Endothelial cell of hepatic sinusoid (primary cell): ENCODE data around the gene MRTFA.
"Not testable (repeated sequence)": the region's sequence is repeated elsewhere in the genome, so short reads cannot be mapped to it uniquely, and the experiment has no call there.

Experiments used
- in situ Hi-C: cut with HindIII; loops from 2 replicates; pipeline ENCODE4 v1.10.0; 2017; ENCODE audit warnings: low sequenced_read_pairs

The MRTFA gene

DNA sequence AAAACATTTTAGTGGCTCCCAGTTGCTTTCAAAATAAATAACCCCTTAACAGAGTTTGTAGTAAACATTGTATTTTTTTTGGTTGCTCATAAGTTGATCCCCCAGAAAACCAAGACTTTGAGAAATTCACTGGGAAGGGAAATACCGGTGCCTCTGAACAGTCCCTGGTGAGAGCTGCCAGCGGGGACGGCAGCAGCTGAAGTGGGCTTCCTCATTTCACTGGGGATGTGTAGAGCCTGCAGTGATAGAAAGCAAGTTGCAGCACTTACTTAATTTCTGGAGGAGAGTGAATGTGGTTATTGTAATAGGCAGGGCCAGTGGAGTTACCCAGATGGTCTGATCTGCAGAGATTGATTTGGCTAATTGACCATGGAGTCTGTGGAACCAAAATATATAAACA is 24.2 kb upstream of the MRTFA start:
- in situ Hi-C loops = no loop called here

DNA sequence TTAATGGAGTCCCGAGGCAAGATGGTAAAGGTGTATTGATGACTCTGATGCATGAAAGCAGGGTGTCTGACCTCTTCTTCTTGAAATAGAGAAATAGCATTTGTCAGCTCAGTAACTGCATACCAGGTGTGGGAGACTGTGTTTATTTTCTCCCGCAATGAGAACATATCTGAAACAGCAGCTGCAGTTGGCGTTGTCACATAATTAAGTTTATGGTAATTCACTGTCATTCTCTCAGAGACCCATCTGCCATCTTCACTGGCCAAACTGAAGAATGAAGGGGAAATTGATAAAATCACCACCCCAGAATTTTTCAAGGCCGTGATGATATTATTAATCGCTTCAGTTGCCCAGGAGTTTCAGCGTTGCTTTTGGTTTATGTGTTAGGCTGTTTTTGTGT is 22.6 kb upstream of the MRTFA start:
- in situ Hi-C loops = no loop called here

DNA sequence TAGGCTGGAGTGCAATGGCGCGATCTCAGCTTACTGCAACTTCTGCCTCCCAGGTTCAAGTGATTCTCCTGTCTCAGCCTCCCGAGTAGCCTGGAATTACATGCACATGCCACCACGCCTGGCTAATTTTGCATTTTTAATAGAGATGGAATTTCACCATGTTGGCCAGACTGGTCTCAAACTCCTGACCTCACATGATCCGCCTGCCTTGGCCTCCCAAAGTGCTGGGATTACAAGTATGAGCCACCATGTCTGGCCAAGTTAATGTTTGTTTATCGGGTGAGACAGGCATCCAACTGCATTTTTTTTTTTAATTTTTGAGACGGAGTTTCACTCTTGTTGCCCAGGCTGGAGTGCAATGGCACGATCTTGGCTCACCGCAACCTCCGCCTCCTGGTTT is 20.1 kb upstream of the MRTFA start:
- in situ Hi-C loops = not testable (repeated sequence)

DNA sequence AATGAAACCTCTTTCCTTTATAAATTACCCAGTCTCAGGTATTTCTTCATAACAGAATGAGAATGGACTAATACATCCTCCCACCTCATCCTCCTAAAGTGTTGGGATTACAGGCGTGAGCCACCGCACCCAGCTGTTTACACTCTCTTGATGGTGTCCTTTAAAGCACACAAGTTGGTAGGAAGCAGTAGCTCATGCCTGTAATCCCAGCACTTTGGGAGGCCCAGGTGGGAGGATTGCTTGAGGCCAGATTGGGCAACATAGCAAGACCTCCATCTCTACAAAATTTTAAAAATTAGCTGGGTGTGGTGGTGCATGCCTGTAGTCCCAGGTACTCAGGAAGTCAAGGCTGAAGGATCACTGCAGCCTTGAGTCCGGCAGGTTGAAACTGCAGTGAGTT is 19.4 kb upstream of the MRTFA start:
- in situ Hi-C loops = not testable (repeated sequence)

DNA sequence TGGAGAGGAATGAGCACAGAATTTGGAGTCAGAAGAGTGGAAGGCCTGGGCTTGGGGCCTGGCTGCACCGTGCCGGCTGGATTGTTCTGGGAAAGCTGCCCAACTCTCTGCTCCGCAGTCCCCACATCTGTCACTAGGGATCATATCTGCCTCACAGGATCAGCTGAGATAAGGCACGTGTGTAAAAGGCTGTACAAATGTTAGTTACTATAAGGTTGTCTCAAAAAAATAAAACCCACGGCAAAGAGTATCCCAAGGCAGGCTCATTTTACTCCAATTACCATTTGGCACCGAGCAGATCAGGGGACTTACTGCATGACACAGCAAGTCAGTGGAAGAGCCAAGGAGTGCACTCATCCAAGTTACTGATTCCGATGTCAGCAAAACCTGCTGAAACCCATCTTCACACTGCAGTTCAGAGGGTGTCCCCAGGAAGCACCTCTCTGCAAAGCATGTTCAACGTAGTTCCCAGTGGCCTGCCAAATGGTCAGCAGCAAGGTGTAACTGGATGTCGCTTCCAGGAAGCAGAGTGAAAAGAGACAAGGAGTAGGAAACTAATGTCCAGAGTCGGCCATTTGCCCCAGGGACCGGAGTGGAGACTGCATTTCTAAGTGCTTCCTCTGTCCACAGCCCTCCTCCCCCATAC is 18.1 kb upstream of the MRTFA start:
- in situ Hi-C loops = no loop called here

DNA sequence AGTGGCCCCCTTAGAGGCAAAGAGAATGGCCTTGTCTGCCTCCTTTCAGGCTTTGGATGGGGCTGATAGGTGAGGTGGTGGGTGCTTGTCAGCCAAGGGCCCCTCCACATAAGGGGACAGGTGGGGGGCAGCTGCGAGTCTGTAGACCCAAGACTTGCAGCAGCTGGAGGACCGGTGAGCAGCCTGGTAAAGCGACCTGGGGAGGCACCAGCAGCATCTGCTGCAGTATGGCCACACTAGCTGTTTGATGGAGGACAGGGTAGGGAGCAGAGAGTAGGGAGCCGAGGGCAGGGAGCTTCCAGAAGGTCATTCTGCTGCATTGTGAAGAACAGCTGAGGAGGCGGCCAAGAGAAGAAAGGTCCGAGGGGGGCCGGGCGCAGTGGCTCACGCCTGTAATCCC is 16.8 kb upstream of the MRTFA start:
- in situ Hi-C loops = no loop called here

DNA sequence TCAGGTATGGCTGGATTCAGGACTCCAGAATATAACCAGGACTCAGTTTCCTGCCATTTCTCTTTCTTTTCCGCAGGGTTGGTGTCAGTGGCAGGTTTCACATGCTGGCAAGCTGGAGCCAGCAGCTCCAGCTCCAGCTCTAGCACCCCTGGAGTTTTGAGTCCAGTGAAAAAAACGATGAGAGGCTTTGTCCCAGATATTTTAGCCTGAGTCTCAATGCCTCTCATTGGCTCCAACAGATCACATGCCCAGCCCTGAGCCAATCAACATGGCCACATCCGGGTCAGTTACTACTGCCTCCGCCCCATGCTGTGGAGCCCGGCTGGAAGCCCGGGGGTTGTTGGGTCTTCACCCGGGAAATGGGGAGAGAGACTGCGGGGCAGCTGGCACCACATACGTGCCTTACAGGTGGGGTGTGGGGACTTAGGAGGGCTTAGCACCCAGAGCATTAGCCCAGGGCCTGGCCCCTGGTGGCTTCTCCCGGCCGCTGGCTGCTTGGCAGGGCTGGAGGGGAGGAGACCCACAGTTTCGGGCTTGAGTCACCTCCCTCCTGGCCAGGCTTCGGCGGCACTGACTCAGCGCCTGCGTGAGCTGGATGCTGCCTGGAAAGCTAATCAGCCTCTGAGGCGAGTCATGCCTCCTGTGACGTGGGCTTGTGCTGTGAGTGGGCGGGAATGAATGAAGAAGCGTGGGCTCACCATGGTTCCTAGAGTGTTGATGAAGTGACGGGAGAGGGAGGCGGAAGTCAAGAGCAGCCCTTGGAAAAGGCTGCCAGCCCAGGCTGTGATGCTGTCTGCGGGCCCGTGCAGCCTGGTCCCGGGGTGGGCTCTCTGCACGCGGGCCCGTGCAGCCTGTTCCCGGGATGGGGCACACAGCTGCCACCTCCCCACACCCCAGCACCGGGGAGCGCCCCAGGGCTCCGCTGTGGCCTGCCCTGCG is 15.3 kb upstream of the MRTFA start:
- in situ Hi-C loops = no loop called here

DNA sequence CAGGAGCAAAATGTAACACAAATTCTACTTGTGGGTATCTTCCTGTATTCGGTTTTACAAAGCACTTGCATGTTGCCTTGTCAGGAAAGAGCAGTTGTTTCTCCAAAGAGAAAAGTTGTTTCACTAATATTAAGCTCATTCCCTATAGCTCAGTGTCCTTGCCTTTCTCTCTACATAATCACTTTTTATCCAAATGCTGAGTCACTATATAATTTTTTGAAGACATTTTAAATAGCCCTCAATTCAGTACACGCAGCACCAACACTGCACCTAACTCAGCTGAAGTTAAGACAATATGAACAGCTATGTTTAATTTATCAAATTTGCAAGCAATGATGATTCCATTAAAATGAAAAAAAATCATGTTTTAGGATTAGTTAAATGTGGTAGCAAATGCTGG is 14.5 kb upstream of the MRTFA start:
- in situ Hi-C loops = no loop called here

DNA sequence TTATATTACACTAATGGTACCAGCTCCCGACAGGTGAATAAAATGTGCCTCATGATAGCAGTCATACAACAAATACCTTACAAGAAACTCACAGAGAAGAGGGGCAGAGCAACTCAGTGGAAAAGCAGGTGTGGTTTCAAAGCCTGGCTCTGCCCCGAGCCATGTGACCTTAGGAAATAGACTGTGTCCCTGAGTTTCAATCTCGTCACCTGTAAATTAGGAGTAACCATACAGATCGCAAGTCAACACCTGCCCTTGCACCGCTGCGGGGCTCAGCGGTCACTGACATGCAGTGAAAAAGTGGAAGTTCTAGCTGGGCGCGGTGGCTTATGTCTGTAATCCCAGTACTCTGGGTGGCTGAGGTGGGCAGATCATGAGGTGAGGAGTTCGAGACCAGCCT is 11.9 kb upstream of the MRTFA start:
- in situ Hi-C loops = loop anchor here (25.0 kb wide), 1 partner anchor 211 kb away; no protein-coding TSS in a partner anchor

DNA sequence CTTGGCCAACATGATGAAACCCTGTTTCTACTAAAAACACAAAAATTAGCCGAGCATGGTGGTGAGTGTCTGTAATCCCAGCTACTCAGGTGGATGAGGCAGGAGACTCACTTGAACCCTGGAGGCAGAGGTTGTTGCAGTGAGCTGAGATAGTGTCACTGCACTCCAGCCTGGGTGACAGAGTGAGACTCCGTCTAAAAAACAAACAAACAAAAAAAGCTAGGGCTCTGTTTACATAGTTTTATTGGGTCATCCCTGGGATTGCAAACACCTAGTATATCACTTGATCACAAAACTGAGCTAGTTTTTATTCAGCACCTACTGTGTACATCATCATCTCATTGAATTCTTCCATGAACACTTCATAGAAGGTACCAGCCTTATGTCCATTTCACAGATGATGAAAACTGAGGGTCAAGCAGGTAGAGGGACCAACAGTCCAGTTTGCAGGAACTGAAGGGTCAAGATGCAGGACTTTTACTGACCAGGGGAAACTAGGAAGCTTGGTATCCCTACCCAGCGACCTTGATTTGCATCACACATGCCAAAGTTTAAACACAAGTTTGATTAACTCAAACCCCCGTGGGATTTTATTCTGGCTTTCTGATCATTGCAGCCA is 9.2 kb upstream of the MRTFA start:
- in situ Hi-C loops = loop anchor here (25.0 kb wide), 1 partner anchor 208 kb away; no protein-coding TSS in a partner anchor

DNA sequence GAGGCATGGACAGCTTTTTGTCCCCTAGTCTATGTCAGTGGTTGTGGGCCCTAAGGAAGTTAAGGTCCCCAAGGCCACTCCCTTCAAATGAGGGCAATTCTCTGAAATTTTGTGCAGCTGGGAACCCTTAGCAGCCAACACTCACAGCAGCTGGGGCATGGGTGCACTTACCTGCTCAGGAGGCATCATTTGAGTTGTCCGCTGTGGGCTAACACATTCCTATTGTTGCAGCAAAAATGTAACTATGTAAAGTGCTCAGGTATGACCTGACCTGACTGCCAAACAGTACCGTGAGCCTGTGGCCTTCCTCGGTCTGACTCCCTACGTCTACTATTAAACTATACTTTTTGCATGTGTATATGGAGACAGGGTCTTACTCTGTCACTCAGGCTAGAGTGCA is 5.8 kb upstream of the MRTFA start:
- in situ Hi-C loops = loop anchor here (5.0 to 25.0 kb wide), 2 partner anchors 115 to 205 kb away; no protein-coding TSS in a partner anchor

DNA sequence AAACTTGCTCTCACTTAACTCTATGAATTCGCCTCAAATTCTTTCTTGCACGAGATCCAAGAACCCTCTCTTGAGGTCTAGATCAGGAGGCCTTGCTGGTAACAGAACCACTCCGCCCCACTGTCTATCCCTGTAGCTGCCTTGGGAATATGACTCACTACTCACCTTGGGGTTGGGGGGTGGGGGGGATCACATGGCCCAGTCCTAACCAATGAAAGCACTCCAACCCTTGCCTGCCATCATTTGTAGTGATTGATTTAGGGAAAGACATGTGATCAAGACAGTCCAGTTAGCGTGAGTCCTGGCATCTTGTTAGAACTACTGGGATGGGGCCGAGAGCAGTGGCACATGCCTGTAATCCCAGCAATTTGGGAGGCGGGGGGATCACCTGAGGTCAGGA is 4.8 kb upstream of the MRTFA start:
- in situ Hi-C loops = loop anchor here (5.0 to 25.0 kb wide), 2 partner anchors 114 to 204 kb away; no protein-coding TSS in a partner anchor

DNA sequence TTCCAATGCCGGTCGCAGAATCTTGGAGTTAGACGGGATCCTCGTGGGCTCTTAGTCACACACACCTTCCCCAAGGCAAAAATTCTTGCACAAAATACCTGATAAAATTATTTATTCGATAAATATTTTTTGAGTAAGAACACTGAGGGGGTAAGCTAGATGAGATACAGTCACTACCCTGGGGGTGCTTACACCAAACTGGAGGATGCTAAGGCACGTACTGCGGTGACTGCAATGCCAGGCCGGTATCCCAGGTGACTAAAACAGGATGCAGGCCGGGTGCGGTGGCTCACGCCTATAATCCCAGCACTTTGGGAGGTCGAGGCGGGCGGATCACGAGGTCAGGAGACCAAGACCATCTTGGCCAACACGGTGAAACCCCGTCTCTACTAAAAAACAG is 1.7 kb upstream of the MRTFA start:
- in situ Hi-C loops = loop anchor here (25.0 kb wide), 1 partner anchor 201 kb away; no protein-coding TSS in a partner anchor

DNA sequence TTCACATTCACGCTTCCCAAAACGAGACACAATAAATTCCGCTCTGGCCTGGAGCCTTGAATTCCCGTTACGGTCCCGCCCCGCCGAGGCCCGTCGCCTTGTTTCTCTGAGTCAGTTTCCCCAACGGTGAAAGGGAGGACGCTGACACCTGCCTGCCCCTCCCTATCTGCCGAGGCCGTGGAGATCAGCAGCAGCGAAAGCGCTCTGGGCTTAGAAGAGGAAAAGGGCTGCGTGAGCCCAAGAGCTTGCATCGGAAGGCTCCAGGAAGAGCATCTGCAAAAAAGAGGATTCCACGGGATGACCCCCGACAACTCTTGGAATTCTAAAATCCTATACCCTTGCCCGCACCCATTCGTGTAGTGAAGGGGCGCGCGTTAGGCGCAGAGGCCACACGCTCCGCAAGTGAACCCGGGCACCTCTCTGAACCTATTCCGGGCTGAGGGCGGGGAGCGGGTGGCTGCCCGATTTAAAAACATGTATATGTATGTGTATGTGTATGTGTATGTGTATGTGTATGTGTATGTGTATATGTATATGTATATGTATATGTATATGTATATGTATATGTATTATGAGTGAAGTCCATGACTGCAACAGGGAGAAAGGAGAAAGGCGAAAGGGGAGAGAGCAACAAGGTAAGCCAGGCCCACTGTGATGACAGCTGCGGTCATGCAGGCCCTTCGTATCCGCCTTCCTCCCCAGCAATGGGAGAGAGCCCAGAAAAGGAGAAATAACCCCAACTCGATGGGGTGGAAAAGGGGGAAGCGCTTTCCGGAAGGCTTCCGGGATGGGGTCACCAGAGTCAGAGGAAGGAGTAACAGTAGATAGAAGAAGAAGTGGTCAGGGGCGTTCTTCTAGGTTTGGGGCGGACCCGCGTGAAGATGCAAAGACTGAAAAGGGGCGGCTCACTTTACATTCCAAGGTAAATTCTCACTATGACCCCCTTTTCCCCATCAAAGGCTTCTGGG is 948 bp upstream of the MRTFA start:
- in situ Hi-C loops = loop anchor here (25.0 kb wide), 1 partner anchor 200 kb away; no protein-coding TSS in a partner anchor

DNA sequence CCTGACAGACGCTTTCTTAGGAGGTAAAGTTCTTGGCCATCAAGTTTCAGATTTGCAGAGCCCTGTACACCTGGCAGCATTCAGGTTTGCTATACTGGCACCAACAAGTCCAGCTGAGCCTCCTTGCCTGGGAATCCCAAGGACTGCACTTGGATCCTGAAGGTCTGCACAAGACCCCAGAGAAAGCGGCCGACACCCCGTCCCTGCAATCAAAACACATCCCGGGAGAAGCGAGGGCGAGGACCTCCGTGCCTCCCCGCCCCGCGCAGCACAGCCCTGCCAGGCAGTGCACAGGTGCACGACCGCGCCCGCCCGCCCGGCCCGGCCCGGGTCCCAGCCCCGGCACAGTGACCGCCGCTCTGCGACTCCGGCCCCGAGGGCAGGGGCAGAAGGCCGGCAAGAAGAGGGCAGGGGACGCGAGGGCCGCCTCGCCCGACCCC is 559 bp downstream of the MRTFA start:
- in situ Hi-C loops = loop anchor here (25.0 kb wide), 1 partner anchor 199 kb away; no protein-coding TSS in a partner anchor

DNA sequence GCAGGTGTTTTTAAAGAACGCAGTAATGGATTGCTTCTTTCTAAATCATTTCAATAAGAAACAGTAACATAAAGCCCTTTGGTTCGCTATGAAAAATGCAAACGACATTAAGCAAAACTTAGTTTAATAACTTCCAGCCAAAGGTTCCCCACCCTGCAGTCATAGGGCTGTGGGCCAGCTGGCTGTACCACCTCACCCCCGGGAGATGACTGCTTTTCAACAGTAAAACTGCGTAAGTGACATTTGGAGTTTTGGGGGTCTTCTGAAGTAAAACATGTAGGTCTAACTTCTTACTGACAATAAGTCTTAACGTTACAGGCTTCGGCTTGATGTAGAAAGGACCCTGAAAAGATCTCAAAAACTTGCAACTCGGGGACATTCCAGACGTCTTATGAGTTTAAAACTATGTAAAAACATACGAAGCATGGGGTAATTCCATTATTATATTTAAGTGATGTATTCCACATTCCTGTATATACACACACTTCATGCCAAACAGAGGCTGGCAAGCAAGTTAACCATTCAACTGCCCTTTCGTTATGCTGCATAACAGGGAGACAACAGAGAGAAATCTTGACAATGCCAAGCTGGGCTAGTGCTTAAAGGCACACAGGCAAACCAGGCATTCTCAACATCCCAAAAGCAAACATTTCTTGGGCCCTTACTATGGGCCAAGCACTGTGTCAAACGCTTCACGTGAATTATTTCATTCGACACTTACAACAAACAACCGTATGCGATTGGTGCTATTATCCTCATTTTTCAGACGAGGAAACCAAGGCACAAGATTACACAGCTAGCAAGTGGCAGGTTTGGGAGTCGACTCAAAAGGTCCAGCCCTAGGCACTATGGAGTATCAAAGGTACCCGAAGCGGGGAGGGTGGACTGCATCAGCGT is 1.2 kb downstream of the MRTFA start:
- in situ Hi-C loops = loop anchor here (25.0 kb wide), 1 partner anchor 198 kb away; no protein-coding TSS in a partner anchor

DNA sequence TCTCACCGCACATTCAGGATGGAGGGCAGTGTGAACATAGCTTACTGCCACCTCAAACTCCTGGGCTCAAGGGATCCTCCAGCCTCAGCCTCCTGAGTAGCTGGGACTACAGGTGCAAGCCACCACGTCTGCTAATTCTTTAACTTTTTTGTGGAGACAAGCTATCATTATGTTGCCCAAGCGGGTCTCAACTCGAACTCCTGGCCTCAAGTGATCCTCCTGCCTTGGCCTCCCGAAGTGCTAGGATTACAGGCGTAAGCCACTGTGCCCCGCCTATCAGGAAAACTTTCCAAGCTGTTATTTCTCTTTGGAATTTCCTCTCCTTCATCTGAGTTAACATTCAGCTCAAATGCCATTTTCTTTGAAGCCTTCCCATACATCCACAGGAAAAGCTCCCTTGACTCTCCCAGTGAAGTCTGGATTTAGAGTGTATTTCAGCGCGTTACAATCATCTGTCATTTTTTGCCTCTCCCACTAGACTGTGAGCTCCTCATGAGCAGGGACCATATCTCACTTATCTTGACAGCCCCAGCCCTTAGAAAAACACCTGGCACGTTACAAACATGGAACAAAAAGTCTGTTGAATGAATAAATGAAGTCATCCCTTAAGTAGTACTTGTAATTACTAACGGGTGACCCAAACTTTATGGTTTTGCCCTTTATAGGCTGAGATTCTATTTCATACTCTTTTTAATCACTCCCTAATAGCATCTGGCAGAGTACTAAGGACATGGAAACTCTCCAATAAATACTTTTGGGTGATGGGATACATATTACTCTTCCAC is 2.2 kb downstream of the MRTFA start:
- in situ Hi-C loops = loop anchor here (25.0 kb wide), 1 partner anchor 197 kb away; no protein-coding TSS in a partner anchor

DNA sequence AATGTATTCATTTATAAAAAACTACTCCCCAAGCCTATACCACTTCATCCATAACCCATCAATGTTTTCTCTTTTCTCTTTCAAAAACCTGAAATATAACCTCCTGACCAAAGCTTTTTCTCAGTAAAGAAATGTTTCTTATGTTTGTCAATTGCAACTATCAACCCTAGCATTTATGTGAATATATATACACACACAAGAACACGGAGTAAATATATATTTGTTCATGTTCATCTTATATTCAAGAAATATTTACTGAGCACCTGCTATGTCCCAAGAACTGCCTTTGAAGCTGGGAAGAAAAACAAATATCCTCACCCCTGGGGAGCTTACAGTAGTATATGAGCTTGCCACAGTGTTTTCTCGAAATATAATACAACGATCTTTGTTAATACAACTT is 3.5 kb downstream of the MRTFA start:
- in situ Hi-C loops = loop anchor here (25.0 kb wide), 1 partner anchor 196 kb away; no protein-coding TSS in a partner anchor
